ENCODE results near the gene PKD1.

Gene PKD1

GRCh38 chr16:2076072-2076865 lies 59.4 kb downstream of the PKD1 start:
- DNase-seq (ENCODE audit: low read depth, low spot score): no peak

- DNase-seq (ENCODE audit: low read depth, low spot score): no peak
These were observed 60.1 kb downstream of the PKD1 start for GRCh38 chr16:2075631-2076030.

- DNase-seq (ENCODE audit: low read depth, low spot score): no peak
These were observed 61.6 kb downstream of the PKD1 start for GRCh38 chr16:2074071-2074470.

GRCh38 chr16:2072926-2073325 lies 62.8 kb downstream of the PKD1 start:
- DNase-seq (ENCODE audit: low read depth, low spot score): no peak

GRCh38 chr16:2071454-2072202 lies 64.1 kb downstream of the PKD1 start:
- no peak for DNase-seq (ENCODE audit: low read depth, low spot score)

- DNase-seq (ENCODE audit: low read depth, low spot score): no peak
These were observed 64.9 kb downstream of the PKD1 start for GRCh38 chr16:2070576-2071453.

GRCh38 chr16:2066139-2066538 lies 69.6 kb downstream of the PKD1 start:
- DNase-seq (ENCODE audit: low read depth, low spot score): no peak

- DNase-seq (ENCODE audit: low read depth, low spot score): no peak
These were observed 71.2 kb downstream of the PKD1 start for GRCh38 chr16:2064368-2064945.

- DNase-seq (ENCODE audit: low read depth, low spot score): no peak
These were observed 71.8 kb downstream of the PKD1 start for GRCh38 chr16:2063861-2064260.

- DNase-seq (ENCODE audit: low read depth, low spot score): no peak
These were observed 72.9 kb downstream of the PKD1 start for GRCh38 chr16:2062801-2063200.

GRCh38 chr16:2061526-2061925 lies 74.2 kb downstream of the PKD1 start:
- DNase-seq (ENCODE audit: low read depth, low spot score): no peak

GRCh38 chr16:2061023-2061422 lies 74.7 kb downstream of the PKD1 start:
- no peak for DNase-seq (ENCODE audit: low read depth, low spot score)

- no peak for DNase-seq (ENCODE audit: low read depth, low spot score)
These were observed 75.4 kb downstream of the PKD1 start for GRCh38 chr16:2060346-2060745.

- DNase-seq (ENCODE audit: low read depth, low spot score): no peak
These were observed 76.8 kb downstream of the PKD1 start for GRCh38 chr16:2058872-2059271.

- DNase-seq (ENCODE audit: low read depth, low spot score): no peak
These were observed 77.3 kb downstream of the PKD1 start for GRCh38 chr16:2058420-2058819.

GRCh38 chr16:2057438-2057837 lies 78.3 kb downstream of the PKD1 start:
- DNase-seq (ENCODE audit: low read depth, low spot score): no peak

- no peak for DNase-seq (ENCODE audit: low read depth, low spot score)
These were observed 78.9 kb downstream of the PKD1 start for GRCh38 chr16:2056681-2057407.

- DNase-seq (ENCODE audit: low read depth, low spot score): no peak
These were observed 79.6 kb downstream of the PKD1 start for GRCh38 chr16:2056077-2056476.

GRCh38 chr16:2054543-2055245 lies 81.0 kb downstream of the PKD1 start:
- DNase-seq (ENCODE audit: low read depth, low spot score): no peak

- no peak for DNase-seq (ENCODE audit: low read depth, low spot score)
These were observed 81.8 kb downstream of the PKD1 start for GRCh38 chr16:2053897-2054296.

Data from activated naive CD8-positive, alpha-beta T cell treated with anti-CD3 and anti-CD28 coated beads, Interleukin-2, amount 50 U/mL, for 16 hours (primary cell).